Omental fat pad (tissue), 4 donors: ENCODE measurements around the gene CRNKL1. TPM values are rescaled to one million over a fixed set of nuclear protein-coding genes. Genes with fewer than 3 reads are reported as not detected.
A peak's percentile ranks its signal among the peaks of the same experiment; 100 is the strongest.

Source experiments
- ATAC-seq: fragments of 150-250 bp; one replicate; pipeline ENCODE4 v1.9.1; 2016; ENCODE audit warnings: mild to moderate bottlenecking, moderate library complexity; ENCODE audit not compliant: low FRiP score
- DNase-seq: peaks from one replicate; pipeline ENCODE4 v3.0.0-alpha.2; 2019; ENCODE audit warnings: low spot score
- CTCF ChIP-seq, 3 donors: fragments of 450-650 bp; IDR thresholded peaks; one replicate each; pipeline ENCODE4 v1.5.1; 2016 to 2017; ENCODE audit warnings: antibody characterized with exemption in 3 of 3, mild to moderate bottlenecking in 3 of 3, moderate library complexity in 2 of 3
- total RNA-seq, 4 donors: library from RNA; depleted of rRNA; stranded (reverse); fragments of >200 nt; gene quantifications; one replicate each; pipeline ENCODE4 v1.1.0, GENCODE V29; 2016

CRNKL1 gene
- total RNA-seq, 4 donors from 2014 or later = 13.8 to 30.7 (median 15.6) TPM

GRCh38 chr20:20021835-20022234 is 30.4 kb downstream of the CRNKL1 start:
- no peak for ATAC-seq
- no peak for TF ChIP-seq CTCF (IDR thresholded peaks at IDR 0.05)
- DNase-seq = no peak

- ATAC-seq = no peak
- DNase-seq = no peak
- TF ChIP-seq CTCF (IDR thresholded peaks at IDR 0.05) = no peak
Measured at GRCh38 chr20:20020908-20021307, 31.4 kb downstream of the CRNKL1 start.

- no peak for TF ChIP-seq CTCF (IDR thresholded peaks at IDR 0.05)
- DNase-seq = no peak
- ATAC-seq = no peak
Measured at GRCh38 chr20:20019123-20019522, 33.1 kb downstream of the CRNKL1 start.

- DNase-seq (no peak), ATAC-seq (no peak)
- TF ChIP-seq CTCF (IDR thresholded peaks at IDR 0.05) = no peak
Measured at GRCh38 chr20:20018366-20018765, 33.9 kb downstream of the CRNKL1 start.

- no peak for TF ChIP-seq CTCF (IDR thresholded peaks at IDR 0.05)
- ATAC-seq = peak; percentile 4
Measured at GRCh38 chr20:20017844-20018185, 34.5 kb downstream of the CRNKL1 start.

GRCh38 chr20:20017001-20017843 is 35.0 kb downstream of the CRNKL1 start, which contains the start of gene NAA20:
TSS of gene NAA20 (plus strand) at chr20:20017362. CDS start at chr20:20017397, 35 bp downstream.
- DNase-seq = peak; percentile 83
- TF ChIP-seq CTCF (IDR thresholded peaks at IDR 0.05) = peak in 2 of 3 donors; percentile 63 to 69
- ATAC-seq = peak; percentile 99

More at GRCh38 chr20:20017844-20018185, 34.5 kb downstream of the CRNKL1 start:
- no peak for DNase-seq

- ATAC-seq (no peak), DNase-seq (no peak)
Measured at GRCh38 chr20:20014659-20015058, 37.6 kb downstream of the CRNKL1 start.

More at GRCh38 chr20:20014659-20015058, 37.6 kb downstream of the CRNKL1 start:
- TF ChIP-seq CTCF (IDR thresholded peaks at IDR 0.05) = no peak
